Medulla oblongata (tissue), 1 donor: Measurements from ENCODE around the gene POLR1C.
"Not testable (repeated sequence)": the region's sequence is repeated elsewhere in the genome, so short reads cannot be mapped to it uniquely, and the experiment has no call there.

Experiments
- DNase-seq: peaks from one replicate; pipeline ENCODE4 v3.0.0-alpha.2; 2015; ENCODE audit errors: extremely low spot score

POLR1C gene

GRCh38 chr6:43509984-43510826 lies 6.7 kb upstream of the POLR1C start, which contains the start of gene LRRC73:
Gene LRRC73, minus strand, starts transcription at chr6:43510346. Its CDS starts 561 bp downstream, at chr6:43509785.
- peak; percentile 85 for DNase-seq

GRCh38 chr6:43510827-43511163 lies 6.1 kb upstream of the POLR1C start:
- DNase-seq: no peak

- no peak for DNase-seq
These were observed 5.0 kb upstream of the POLR1C start for GRCh38 chr6:43511824-43512415.

GRCh38 chr6:43515808-43516207 lies 1.1 kb upstream of the POLR1C start:
- DNase-seq: no peak

- no peak for DNase-seq
These were observed 557 bp upstream of the POLR1C start for GRCh38 chr6:43516367-43516696.

- no peak for DNase-seq
These were observed 842 bp downstream of the POLR1C start for GRCh38 chr6:43517505-43518357.

GRCh38 chr6:43520097-43520496 lies 3.2 kb downstream of the POLR1C start:
- DNase-seq: no peak

GRCh38 chr6:43521836-43522235 lies 4.9 kb downstream of the POLR1C start:
- DNase-seq: no peak

GRCh38 chr6:43522547-43523261 lies 5.8 kb downstream of the POLR1C start:
- DNase-seq: no peak

GRCh38 chr6:43523284-43523683 lies 6.4 kb downstream of the POLR1C start:
- DNase-seq: no peak

- no peak for DNase-seq
These were observed 7.6 kb downstream of the POLR1C start for GRCh38 chr6:43524483-43524961.

GRCh38 chr6:43532201-43532600 lies 15.3 kb downstream of the POLR1C start:
- DNase-seq: no peak

- not testable (repeated sequence) for DNase-seq
These were observed 22.1 kb downstream of the POLR1C start for GRCh38 chr6:43538986-43539385.

GRCh38 chr6:43539409-43539808 lies 22.5 kb downstream of the POLR1C start:
- DNase-seq: not testable (repeated sequence)

GRCh38 chr6:43540507-43540906 lies 23.6 kb downstream of the POLR1C start:
- no peak for DNase-seq

- DNase-seq: no peak
These were observed 25.0 kb downstream of the POLR1C start for GRCh38 chr6:43541774-43542471.

GRCh38 chr6:43544461-43544860 lies 27.6 kb downstream of the POLR1C start:
- no peak for DNase-seq

GRCh38 chr6:43547222-43547621 lies 30.3 kb downstream of the POLR1C start:
- DNase-seq: no peak

- DNase-seq: not testable (repeated sequence)
These were observed 40.7 kb downstream of the POLR1C start for GRCh38 chr6:43557620-43558019.

GRCh38 chr6:43559328-43559727 lies 42.4 kb downstream of the POLR1C start:
- no peak for DNase-seq

- no peak for DNase-seq
These were observed 54.1 kb downstream of the POLR1C start for GRCh38 chr6:43570876-43571441.
